Keratinocyte (primary cell): ENCODE data around the gene SPATA16.

Experiments
- EZH2 ChIP-seq: IDR thresholded peaks from one replicate; pipeline ENCODE4 v1.6.1; 2012; ENCODE audit warnings: inconsistent platforms, mild to moderate bottlenecking, low read length, moderate library complexity
- TF ChIP-seq, protein P1 (sequence below), 3 experiments: IDR thresholded peaks in 1 of 3; conservative IDR thresholded peaks in 1 of 3; optimal IDR thresholded peaks in 1 of 3; 2 replicates in 2 of 3; 3 replicates in 1 of 3; pipeline versions ENCODE3 to v1.5.1; 2011; ENCODE audit warnings: low read length in 3 of 3, mild to moderate bottlenecking in 3 of 3, moderate library complexity in 2 of 3, control low read depth in 1 of 3, inconsistent platforms in 1 of 3; ENCODE audit not compliant: insufficient read depth in 2 of 3; ENCODE audit errors: extremely low read depth in 1 of 3

DNA sequence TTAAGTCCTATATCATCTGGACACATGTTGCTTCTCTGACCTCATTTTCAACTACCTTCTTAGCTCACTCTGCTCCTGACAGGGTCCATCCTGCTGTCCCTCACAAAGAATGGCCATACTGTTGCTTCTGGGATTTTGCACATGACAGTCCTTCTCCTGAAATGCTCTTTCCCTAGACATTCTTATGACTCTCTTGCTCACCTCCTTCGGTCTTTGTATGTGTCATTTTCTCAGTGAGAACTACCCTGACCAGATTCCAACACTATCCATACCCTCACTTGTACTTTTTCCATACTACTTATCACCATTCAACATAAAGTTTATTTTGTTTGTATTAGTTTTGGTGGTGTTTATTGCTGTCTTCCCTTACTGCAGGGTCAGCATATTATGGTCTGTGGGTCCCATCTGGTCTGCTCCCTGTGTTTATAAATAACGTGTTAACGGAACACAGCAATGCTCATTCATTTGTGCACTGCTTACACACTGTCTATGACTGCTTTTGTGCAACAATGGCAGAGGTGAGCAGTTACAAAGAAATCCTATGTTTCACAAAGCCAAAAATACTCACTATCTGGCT lies 159.5 kb downstream of the SPATA16 start:
- no peak for TF ChIP-seq EZH2
- TF ChIP-seq, protein P1, sequence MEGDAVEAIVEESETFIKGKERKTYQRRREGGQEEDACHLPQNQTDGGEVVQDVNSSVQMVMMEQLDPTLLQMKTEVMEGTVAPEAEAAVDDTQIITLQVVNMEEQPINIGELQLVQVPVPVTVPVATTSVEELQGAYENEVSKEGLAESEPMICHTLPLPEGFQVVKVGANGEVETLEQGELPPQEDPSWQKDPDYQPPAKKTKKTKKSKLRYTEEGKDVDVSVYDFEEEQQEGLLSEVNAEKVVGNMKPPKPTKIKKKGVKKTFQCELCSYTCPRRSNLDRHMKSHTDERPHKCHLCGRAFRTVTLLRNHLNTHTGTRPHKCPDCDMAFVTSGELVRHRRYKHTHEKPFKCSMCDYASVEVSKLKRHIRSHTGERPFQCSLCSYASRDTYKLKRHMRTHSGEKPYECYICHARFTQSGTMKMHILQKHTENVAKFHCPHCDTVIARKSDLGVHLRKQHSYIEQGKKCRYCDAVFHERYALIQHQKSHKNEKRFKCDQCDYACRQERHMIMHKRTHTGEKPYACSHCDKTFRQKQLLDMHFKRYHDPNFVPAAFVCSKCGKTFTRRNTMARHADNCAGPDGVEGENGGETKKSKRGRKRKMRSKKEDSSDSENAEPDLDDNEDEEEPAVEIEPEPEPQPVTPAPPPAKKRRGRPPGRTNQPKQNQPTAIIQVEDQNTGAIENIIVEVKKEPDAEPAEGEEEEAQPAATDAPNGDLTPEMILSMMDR (optimal IDR thresholded peaks at IDR 0.05 in 1 of 3, IDR thresholded peaks at IDR 0.05 in 1 of 3, conservative IDR thresholded peaks at IDR 0.05 in 1 of 3; ENCODE audit: extremely low read depth in 1 of 3, insufficient read depth in 2 of 3, low read length in 3 of 3) = no peak
